ENCODE data around the gene NXNL2.

NXNL2 gene

DNA sequence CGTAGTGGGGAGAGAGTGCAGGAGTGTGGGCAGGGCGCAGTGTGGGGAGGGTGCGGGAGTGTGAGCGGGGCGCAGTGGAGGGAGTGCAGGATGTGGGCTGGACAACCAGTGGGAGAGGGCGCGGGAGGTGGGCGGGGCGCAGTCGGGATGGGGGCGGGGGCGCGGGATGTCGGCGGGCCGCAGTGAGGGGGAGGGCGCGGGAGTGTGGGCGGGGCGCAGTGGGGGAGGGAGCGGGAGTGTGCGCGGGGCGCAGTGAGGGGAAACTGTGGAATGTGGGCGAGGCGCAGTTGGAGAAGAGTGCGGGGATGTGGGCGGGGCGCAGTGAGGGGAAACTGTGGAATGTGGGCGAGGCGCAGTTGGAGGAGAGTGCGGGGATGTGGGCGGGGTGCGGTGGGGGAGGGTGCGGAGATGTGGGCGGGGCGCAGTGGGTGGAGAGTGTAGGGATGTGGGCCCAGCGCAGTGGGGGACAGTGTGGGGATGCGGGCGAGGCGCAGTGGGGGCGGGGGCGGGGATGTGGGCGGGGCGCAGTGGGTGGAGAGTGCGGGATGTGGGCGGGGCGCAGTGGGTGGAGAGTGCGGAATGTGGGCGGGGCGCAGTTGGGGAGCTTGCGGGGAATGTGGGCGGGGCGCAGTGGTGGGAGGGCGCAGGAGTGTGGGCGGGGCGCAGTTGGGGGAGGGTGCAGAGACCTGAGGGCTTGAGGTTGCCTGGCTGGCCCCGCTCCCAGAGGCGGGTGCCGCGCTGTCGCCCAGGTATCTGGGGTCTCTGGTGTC is at the start of gene NXNL2:
Gene NXNL2 (plus strand): TSS at position 723 of the 770 bp plus-strand sequence. CDS start 257 bp downstream, outside the sequence.
- peak within 1 kb of the TSS; percentile 58 for H3K4me3 ChIP-seq (ENCODE audit: low read depth, low read length)
- DNase-seq (ENCODE audit: low read depth): peak; percentile 18
- no peak for TF ChIP-seq CTCF (IDR thresholded peaks at IDR 0.05; ENCODE audit: control insufficient read depth, extremely low read depth, insufficient read depth)

DNA sequence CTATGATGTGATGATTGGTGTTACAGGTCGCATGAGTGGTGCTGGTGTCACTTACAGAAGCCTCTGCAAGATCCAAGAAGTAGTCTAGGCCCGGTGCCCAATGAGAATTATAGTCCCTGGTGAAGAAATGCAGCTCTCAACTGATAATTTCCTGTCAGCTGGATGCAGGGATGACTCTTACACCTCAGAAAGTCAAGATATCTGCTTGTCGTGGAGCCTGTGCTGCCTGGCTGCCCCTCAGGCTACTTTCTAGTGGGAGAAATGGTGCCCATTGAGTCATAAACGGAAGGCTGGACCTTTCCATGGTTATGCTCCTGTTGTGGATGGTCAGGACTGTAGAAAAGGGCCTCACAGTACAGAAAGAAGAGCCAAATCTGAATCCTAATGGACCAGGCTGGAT is 46.8 kb upstream of the NXNL2 start:
- no peak for DNase-seq (ENCODE audit: low read depth)
- no peak overlapping the region for H3K4me3 ChIP-seq (ENCODE audit: low read depth, low read length)
- no peak for TF ChIP-seq CTCF (IDR thresholded peaks at IDR 0.05; ENCODE audit: control insufficient read depth, extremely low read depth, insufficient read depth)

DNA sequence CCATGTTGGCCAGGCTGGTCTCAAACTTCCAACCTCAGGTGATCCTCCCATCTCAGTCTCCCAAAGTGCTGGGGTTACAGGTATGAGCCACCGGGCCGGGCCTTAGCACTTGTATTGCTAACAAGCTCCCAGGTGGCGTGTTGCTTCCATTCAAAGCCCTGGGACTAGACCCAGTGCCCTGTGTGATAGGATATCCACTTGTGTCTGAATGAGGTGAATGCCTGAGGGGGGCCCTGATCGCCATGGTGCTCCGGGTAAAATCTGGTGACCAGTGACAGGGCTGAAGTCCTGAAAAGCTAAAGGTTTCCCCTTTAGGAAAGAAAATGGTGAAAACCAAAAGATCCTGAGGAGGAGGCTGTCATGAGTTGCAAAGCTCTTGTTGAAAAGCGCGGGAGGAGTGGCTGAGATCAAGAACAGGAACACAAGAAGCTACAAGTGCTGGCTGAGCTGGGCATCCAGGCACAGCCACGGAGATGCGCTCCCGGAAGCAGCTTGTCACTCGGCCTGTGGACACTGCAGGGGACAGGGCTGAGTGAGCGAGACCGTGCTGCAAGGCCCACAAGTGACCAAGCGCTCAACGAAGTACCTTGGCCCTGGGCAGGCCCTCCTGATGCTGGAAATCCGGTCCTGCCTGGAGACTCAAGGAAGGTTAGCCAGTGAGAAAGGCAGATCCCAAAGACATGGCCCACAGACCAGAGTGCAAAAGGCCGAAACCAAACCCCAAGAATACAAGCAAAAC is 39.8 kb upstream of the NXNL2 start:
- DNase-seq (ENCODE audit: low read depth): no peak
- TF ChIP-seq CTCF (IDR thresholded peaks at IDR 0.05; ENCODE audit: control insufficient read depth, extremely low read depth, insufficient read depth): no peak
- no peak overlapping the region for H3K4me3 ChIP-seq (ENCODE audit: low read depth, low read length)

- no peak for TF ChIP-seq CTCF (IDR thresholded peaks at IDR 0.05; ENCODE audit: control insufficient read depth, extremely low read depth, insufficient read depth)
- no peak for DNase-seq (ENCODE audit: low read depth)
- H3K4me3 ChIP-seq (ENCODE audit: low read depth, low read length): no peak overlapping the region
Measured at GRCh38 chr9:88497224-88497623, 37.8 kb upstream of the NXNL2 start.

DNA sequence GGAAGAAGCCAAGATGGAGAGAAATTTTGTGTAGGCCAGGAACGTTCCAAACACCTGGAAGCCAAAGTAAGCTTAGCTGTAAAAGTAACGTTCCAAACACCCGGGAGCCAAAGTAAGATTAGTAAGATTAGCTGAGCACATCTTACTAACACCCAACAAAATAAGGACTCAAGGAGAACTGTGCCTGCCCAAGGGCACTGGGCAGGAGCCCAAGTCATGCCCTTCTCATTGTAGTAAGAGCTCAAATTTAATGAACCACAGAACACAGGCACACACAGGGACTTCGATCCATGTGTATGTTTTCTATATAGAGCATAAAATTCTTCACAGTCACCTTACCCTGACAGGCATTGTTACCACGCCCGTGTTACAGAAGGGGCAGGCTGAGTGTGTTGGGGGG is 36.1 kb upstream of the NXNL2 start:
- H3K4me3 ChIP-seq (ENCODE audit: low read depth, low read length): no peak overlapping the region
- no peak for TF ChIP-seq CTCF (IDR thresholded peaks at IDR 0.05; ENCODE audit: control insufficient read depth, extremely low read depth, insufficient read depth)
- no peak for DNase-seq (ENCODE audit: low read depth)

GRCh38 chr9:88501086-88501485 is 33.9 kb upstream of the NXNL2 start:
- H3K4me3 ChIP-seq (ENCODE audit: low read depth, low read length): no peak overlapping the region
- TF ChIP-seq CTCF (IDR thresholded peaks at IDR 0.05; ENCODE audit: control insufficient read depth, extremely low read depth, insufficient read depth): no peak
- no peak for DNase-seq (ENCODE audit: low read depth)
